IMR-90 (cell line): ENCODE results near the gene KLHL12. TPM values are rescaled to one million over a fixed set of nuclear protein-coding genes. Genes with fewer than 3 reads are reported as not detected.

Experiments used
- ATAC-seq: fragments of 200-7000 bp; cut with Tn5 transposase; 2 replicates; pipeline ENCODE4 v1.9.1; 2020; ENCODE audit warnings: low read depth, mild to moderate bottlenecking, moderate library complexity
- BruUV-seq: library from RNA; stranded (reverse); fragments of 400-500 nt; replicated peaks from 2 replicates; lab custom pipeline; 2021; lab: Mats Ljungman, UMichigan
- CTCF ChIA-PET: fragments of 300-600 bp; formaldehyde crosslinking; extraction: SDS; loops from one replicate; lab custom pipeline; 2021; ENCODE audit warnings: antibody characterized with exemption; lab: Yijun Ruan, JAX
- POLR2A ChIA-PET: fragments of 300-600 bp; sonication (Branson Sonifier 250); formaldehyde crosslinking; loops from one replicate; lab custom pipeline; 2022; ENCODE audit warnings: antibody characterized with exemption; ENCODE audit not compliant: unreplicated experiment; lab: Charles Lee
- DNase-seq: peaks from one replicate; pipeline ENCODE4 v3.0.0; 2013
- H2AFZ ChIP-seq: replicated peaks from 2 replicates; pipeline ENCODE3; 2013; ENCODE audit warnings: low read length, mild to moderate bottlenecking; ENCODE audit not compliant: poor library complexity
- H2AK5ac ChIP-seq: 2 replicates; pipeline ENCODE4 v1.6.1; 2013; ENCODE audit warnings: low read depth, low read length, inconsistent platforms
- H2AK9ac ChIP-seq: replicated peaks from 2 replicates; pipeline ENCODE3; 2013; ENCODE audit warnings: mild to moderate bottlenecking, low read depth, low read length, moderate library complexity; ENCODE audit not compliant: poor library complexity
- H2BK120ac ChIP-seq: 2 replicates; pipeline ENCODE4 v1.6.1; 2013; ENCODE audit warnings: low read depth, low read length, inconsistent platforms
- H2BK15ac ChIP-seq: 3 replicates; pipeline ENCODE4 v1.6.1; 2013; ENCODE audit warnings: low read depth, low read length, inconsistent platforms
- H2BK20ac ChIP-seq: 2 replicates; pipeline ENCODE4 v1.6.1; 2013; ENCODE audit warnings: low read depth, mild to moderate bottlenecking, inconsistent platforms, low read length, moderate library complexity
- H2BK5ac ChIP-seq: 2 replicates; pipeline ENCODE4 v1.6.1; 2013; ENCODE audit warnings: mild to moderate bottlenecking, low read depth, low read length, inconsistent platforms; ENCODE audit not compliant: poor library complexity, severe bottlenecking
- H3K14ac ChIP-seq: replicated peaks from 2 replicates; pipeline ENCODE4 v1.6.1; 2013; ENCODE audit warnings: low read depth, low read length, inconsistent platforms
- H3K18ac ChIP-seq: 2 replicates; pipeline ENCODE4 v1.6.1; 2013; ENCODE audit warnings: low read depth, low read length, control low read depth
- H3K23ac ChIP-seq: 2 replicates; pipeline ENCODE4 v1.6.1; 2013; ENCODE audit warnings: low read depth, low read length, inconsistent platforms
- H3K27ac ChIP-seq: 2 replicates; pipeline ENCODE4 v1.5.1; 2013; ENCODE audit warnings: mild to moderate bottlenecking, control low read depth, low read length; ENCODE audit not compliant: insufficient read depth
- H3K27me3 ChIP-seq: 2 replicates; pipeline ENCODE4 v1.6.1; 2013; ENCODE audit warnings: low read length; ENCODE audit not compliant: control insufficient read depth, insufficient read depth
- H3K36me3 ChIP-seq: 2 replicates; pipeline ENCODE4 v1.6.1; 2013; ENCODE audit warnings: low read length, mixed read lengths; ENCODE audit not compliant: control insufficient read depth, insufficient read depth
- H3K4ac ChIP-seq: 2 replicates; pipeline ENCODE4 v1.6.1; 2013; ENCODE audit warnings: low read depth, low read length, inconsistent platforms
- H3K4me1 ChIP-seq: 2 replicates; pipeline ENCODE4 v1.6.1; 2013; ENCODE audit warnings: low read length, mixed read lengths; ENCODE audit not compliant: control insufficient read depth, insufficient read depth
- H3K4me2 ChIP-seq: 2 replicates; pipeline ENCODE4 v1.6.1; 2013; ENCODE audit warnings: low read depth, mild to moderate bottlenecking, control low read depth, low read length, moderate library complexity
- H3K4me3 ChIP-seq: 2 replicates; pipeline ENCODE4 v1.5.1; 2013; ENCODE audit warnings: low read depth, mild to moderate bottlenecking, control low read depth, low read length, moderate library complexity; ENCODE audit not compliant: insufficient read depth
- H3K56ac ChIP-seq: 2 replicates; pipeline ENCODE4 v1.6.1; 2013; ENCODE audit warnings: low read length, inconsistent platforms; ENCODE audit not compliant: insufficient read depth; ENCODE audit errors: extremely low read depth
- H3K79me1 ChIP-seq, 2 experiments: 2 replicates each; pipeline ENCODE4 v1.6.1; 2013; ENCODE audit warnings: low read length in 2 of 2, inconsistent platforms in 1 of 2, low read depth in 1 of 2
- H3K9ac ChIP-seq: 2 replicates; pipeline ENCODE4 v1.6.1; 2013; ENCODE audit warnings: low read depth, low read length, control low read depth
- H3K9me1 ChIP-seq: 2 replicates; pipeline ENCODE4 v1.6.1; 2013; ENCODE audit warnings: low read length, inconsistent platforms; ENCODE audit not compliant: insufficient read depth
- H3K9me3 ChIP-seq: 2 replicates; pipeline ENCODE4 v1.6.1; 2013; ENCODE audit warnings: low read length; ENCODE audit not compliant: control insufficient read depth, insufficient read depth
- H4K20me1 ChIP-seq: 2 replicates; pipeline ENCODE4 v1.6.1; 2013; ENCODE audit warnings: low read length, inconsistent platforms; ENCODE audit not compliant: insufficient read depth
- H4K5ac ChIP-seq: 2 replicates; pipeline ENCODE4 v1.6.1; 2013; ENCODE audit warnings: mild to moderate bottlenecking, low read depth, low read length, control low read depth
- H4K8ac ChIP-seq, 2 experiments: 2 replicates each; pipeline ENCODE4 v1.6.1; 2013; ENCODE audit warnings: low read depth in 2 of 2, low read length in 2 of 2, control low read depth in 1 of 2, inconsistent platforms in 1 of 2
- H4K91ac ChIP-seq: 2 replicates; pipeline ENCODE4 v1.6.1; 2013; ENCODE audit warnings: low read depth, low read length, inconsistent platforms; ENCODE audit not compliant: insufficient read depth
- BHLHE40 ChIP-seq: fragments of 150-350 bp; IDR thresholded peaks from 2 replicates; pipeline ENCODE4 v1.6.1; 2016; ENCODE audit warnings: mild to moderate bottlenecking, low read depth, low read length
- CEBPB ChIP-seq: IDR thresholded peaks from 2 replicates; pipeline ENCODE4 v1.6.1; 2012; ENCODE audit warnings: low read depth, low read length, improper control_type of control experiment
- CHD1 ChIP-seq: IDR thresholded peaks from 2 replicates; pipeline ENCODE4 v1.6.1; 2012; ENCODE audit warnings: low read depth, low read length, improper control_type of control experiment
- FOS ChIP-seq: fragments of 150-350 bp; IDR thresholded peaks from 2 replicates; pipeline ENCODE4 v1.6.1; 2016; ENCODE audit warnings: low read depth, low read length
- MAFK ChIP-seq: IDR thresholded peaks from 2 replicates; pipeline ENCODE4 v1.6.1; 2012; ENCODE audit warnings: low read depth, low read length, improper control_type of control experiment
- MAZ ChIP-seq: IDR thresholded peaks from 2 replicates; pipeline ENCODE4 v1.6.1; 2012; ENCODE audit warnings: low read depth, mild to moderate bottlenecking, low read length, improper control_type of control experiment, moderate library complexity, borderline replicate concordance
- MXI1 ChIP-seq: IDR thresholded peaks from 2 replicates; pipeline ENCODE4 v1.6.1; 2012; ENCODE audit warnings: low read depth, mild to moderate bottlenecking, low read length, moderate library complexity, borderline replicate concordance
- POLR2A ChIP-seq: IDR thresholded peaks from 2 replicates; pipeline ENCODE4 v1.6.1; 2012; ENCODE audit warnings: mild to moderate bottlenecking, low read depth, low read length
- RCOR1 ChIP-seq: IDR thresholded peaks from 2 replicates; pipeline ENCODE4 v1.6.1; 2012; ENCODE audit warnings: mild to moderate bottlenecking, low read length, improper control_type of control experiment; ENCODE audit not compliant: insufficient replicate concordance
- RFX5 ChIP-seq: IDR thresholded peaks from 2 replicates; pipeline ENCODE4 v1.8.0; 2012; ENCODE audit warnings: low read depth, mild to moderate bottlenecking, low read length, moderate library complexity
- SMC3 ChIP-seq: fragments of 150-350 bp; IDR thresholded peaks from 2 replicates; pipeline ENCODE4 v1.6.1; 2016; ENCODE audit warnings: low read depth, mild to moderate bottlenecking, antibody characterized with exemption, low read length, moderate library complexity
- WGBS, 2 experiments: methylation state at CpG; one replicate each; pipeline versions ENCODE4 v1.1.5 to v1.1.7; 2013; ENCODE audit warnings: missing lambda C conversion rate in 2 of 2; ENCODE audit not compliant: insufficient read length in 1 of 2; ENCODE audit errors: extremely low coverage in 2 of 2; 5-methylcytosine and 5-hydroxymethylcytosine counted together
- dilution Hi-C: fragments of 300-500 bp; cut with HindIII; formaldehyde crosslinking; loops from one replicate; pipeline ENCODE4 v1.14.3; 2018; ENCODE audit warnings: low sequenced_read_pairs; ENCODE audit not compliant: unreplicated experiment
- in situ Hi-C: fragments of 300-500 bp; cut with MboI; formaldehyde crosslinking; loops from 3 replicates; pipeline ENCODE4 v1.14.3; 2019; ENCODE audit warnings: low sequenced_read_pairs, inconsistent platforms, mixed read lengths
- intact Hi-C: fragments of 100-400 bp; cut with micrococcal nuclease; formaldehyde crosslinking; loops from 2 replicates; pipeline ENCODE4 v1.10.0; 2022
- polyA plus RNA-seq, 3 experiments: library from polyadenylated mRNA; depleted of rRNA; stranded (reverse); fragments of >200 nt; gene quantifications; 2 replicates each; pipeline ENCODE4 v1.2.3, GENCODE V29; 2012; ENCODE audit warnings: low replicate concordance in 1 of 3
- total RNA-seq: library from RNA; depleted of rRNA; stranded (reverse); fragments of >200 nt; gene quantifications from 2 replicates; pipeline ENCODE4 v1.2.3, GENCODE V29; 2012
- TF ChIP-seq, protein P1 (sequence below): fragments of 150-350 bp; IDR thresholded peaks from 2 replicates; pipeline ENCODE4 v1.6.1; 2016; ENCODE audit warnings: low read depth, mild to moderate bottlenecking, low read length, moderate library complexity, borderline replicate concordance
- TF ChIP-seq, protein P2 (sequence below): fragments of 150-350 bp; IDR thresholded peaks from 2 replicates; pipeline ENCODE4 v1.6.1; 2017; ENCODE audit warnings: mild to moderate bottlenecking, antibody characterized with exemption, low read length, low read depth
- TF ChIP-seq, protein P3 (sequence below): conservative IDR thresholded peaks from 2 replicates; pipeline ENCODE4 v1.5.1; 2012; ENCODE audit warnings: mild to moderate bottlenecking, low read depth, low read length, improper control_type of control experiment

The KLHL12 gene
- total and polyA plus RNA-seq, 2 of the 4 experiments (the other 2 are of a cell fraction): 17.2 to 38.4 TPM

DNA sequence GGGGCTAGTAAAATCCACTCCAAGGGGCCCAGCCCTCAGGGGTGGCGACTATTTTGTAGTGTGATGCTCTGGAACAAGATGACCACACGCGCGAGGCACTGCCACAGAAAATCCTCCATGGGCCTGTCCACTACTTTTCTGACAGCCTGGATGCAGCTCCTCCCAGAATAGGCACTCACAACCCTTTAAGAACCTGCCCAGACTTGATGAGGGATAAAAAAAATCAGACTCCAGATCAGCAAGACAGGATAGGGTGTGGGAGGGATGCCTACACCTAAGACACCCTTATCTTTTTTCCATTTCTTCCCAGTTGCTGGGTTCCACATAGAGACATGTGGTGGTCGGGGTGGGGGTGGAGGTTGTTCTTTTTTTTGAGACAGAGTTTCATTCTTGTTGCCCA, 82.8 kb downstream of the KLHL12 start:
- no peak overlapping the region for H2BK15ac ChIP-seq
- H3K23ac ChIP-seq: no peak overlapping the region
- no peak overlapping the region for H2BK120ac ChIP-seq
- intact Hi-C loops: no loop called here
- BruUV-seq: no TSS peak
- in situ Hi-C loops: no loop called here
- no peak overlapping the region for H2AK5ac ChIP-seq
- no peak overlapping the region for H3K18ac ChIP-seq
- no peak overlapping the region for H2BK5ac ChIP-seq
- dilution Hi-C loops: no loop called here
- WGBS, 2 experiments: no CpG with 5 or more reads among the region's 5 CpGs
- DNase-seq: no peak
- no peaks in the 10 kb centered on the region for H3K4me1 ChIP-seq
- POLR2A ChIA-PET: no interaction called here
- H3K27ac ChIP-seq: no peak overlapping the region
- H3K14ac ChIP-seq: no peak overlapping the region
- no peak overlapping the region for H3K4me3 ChIP-seq
- H3K9me3 ChIP-seq: no peaks in the 10 kb centered on the region
- no peak overlapping the region for H2AFZ ChIP-seq
- H4K20me1 ChIP-seq: no peaks in the 10 kb centered on the region
- no peak overlapping the region for H2BK20ac ChIP-seq
- no peak overlapping the region for H4K5ac ChIP-seq
- CTCF ChIA-PET: no interaction called here
- no peak overlapping the region for H4K91ac ChIP-seq
- no peaks in the 10 kb centered on the region for H3K9me1 ChIP-seq
- no peak overlapping the region for H4K8ac ChIP-seq
- H3K27me3 ChIP-seq: peaks cover 16% of the 10 kb centered on the region
- TF ChIP-seq POLR2A (no peak), RFX5 (no peak), MAFK (no peak), MXI1 (no peak), CEBPB (no peak), RCOR1 (no peak), SMC3 (no peak), FOS (no peak), CHD1 (no peak), BHLHE40 (no peak), MAZ (no peak)
- TF ChIP-seq, protein P1, sequence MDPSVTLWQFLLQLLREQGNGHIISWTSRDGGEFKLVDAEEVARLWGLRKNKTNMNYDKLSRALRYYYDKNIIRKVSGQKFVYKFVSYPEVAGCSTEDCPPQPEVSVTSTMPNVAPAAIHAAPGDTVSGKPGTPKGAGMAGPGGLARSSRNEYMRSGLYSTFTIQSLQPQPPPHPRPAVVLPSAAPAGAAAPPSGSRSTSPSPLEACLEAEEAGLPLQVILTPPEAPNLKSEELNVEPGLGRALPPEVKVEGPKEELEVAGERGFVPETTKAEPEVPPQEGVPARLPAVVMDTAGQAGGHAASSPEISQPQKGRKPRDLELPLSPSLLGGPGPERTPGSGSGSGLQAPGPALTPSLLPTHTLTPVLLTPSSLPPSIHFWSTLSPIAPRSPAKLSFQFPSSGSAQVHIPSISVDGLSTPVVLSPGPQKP: no peak
- TF ChIP-seq, protein P2, sequence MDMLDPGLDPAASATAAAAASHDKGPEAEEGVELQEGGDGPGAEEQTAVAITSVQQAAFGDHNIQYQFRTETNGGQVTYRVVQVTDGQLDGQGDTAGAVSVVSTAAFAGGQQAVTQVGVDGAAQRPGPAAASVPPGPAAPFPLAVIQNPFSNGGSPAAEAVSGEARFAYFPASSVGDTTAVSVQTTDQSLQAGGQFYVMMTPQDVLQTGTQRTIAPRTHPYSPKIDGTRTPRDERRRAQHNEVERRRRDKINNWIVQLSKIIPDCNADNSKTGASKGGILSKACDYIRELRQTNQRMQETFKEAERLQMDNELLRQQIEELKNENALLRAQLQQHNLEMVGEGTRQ: no peak
- TF ChIP-seq, protein P3, sequence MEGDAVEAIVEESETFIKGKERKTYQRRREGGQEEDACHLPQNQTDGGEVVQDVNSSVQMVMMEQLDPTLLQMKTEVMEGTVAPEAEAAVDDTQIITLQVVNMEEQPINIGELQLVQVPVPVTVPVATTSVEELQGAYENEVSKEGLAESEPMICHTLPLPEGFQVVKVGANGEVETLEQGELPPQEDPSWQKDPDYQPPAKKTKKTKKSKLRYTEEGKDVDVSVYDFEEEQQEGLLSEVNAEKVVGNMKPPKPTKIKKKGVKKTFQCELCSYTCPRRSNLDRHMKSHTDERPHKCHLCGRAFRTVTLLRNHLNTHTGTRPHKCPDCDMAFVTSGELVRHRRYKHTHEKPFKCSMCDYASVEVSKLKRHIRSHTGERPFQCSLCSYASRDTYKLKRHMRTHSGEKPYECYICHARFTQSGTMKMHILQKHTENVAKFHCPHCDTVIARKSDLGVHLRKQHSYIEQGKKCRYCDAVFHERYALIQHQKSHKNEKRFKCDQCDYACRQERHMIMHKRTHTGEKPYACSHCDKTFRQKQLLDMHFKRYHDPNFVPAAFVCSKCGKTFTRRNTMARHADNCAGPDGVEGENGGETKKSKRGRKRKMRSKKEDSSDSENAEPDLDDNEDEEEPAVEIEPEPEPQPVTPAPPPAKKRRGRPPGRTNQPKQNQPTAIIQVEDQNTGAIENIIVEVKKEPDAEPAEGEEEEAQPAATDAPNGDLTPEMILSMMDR: no peak
- no peaks in the 10 kb centered on the region for H3K36me3 ChIP-seq
- H2AK9ac ChIP-seq: no peak overlapping the region
- no peak for ATAC-seq
- no peak overlapping the region for H3K56ac ChIP-seq
- H3K4me2 ChIP-seq: no peak overlapping the region
- H3K4ac ChIP-seq: no peak overlapping the region
- no peaks in the 10 kb centered on the region for H3K79me1 ChIP-seq
- no peak overlapping the region for H3K9ac ChIP-seq
